Adrenal gland (tissue), 12 donors: ENCODE results near the gene KIF26B. TPM values are rescaled to one million over a fixed set of nuclear protein-coding genes. Genes with fewer than 3 reads are reported as not detected.
A peak's percentile ranks its signal among the peaks of the same experiment; 100 is the strongest.

Experiments used
- DNase-seq, 7 donors: peaks; one replicate each; pipeline ENCODE4 v3.0.0-alpha.2; 2019 to 2020
- H3K27ac ChIP-seq, 5 donors: fragments of 200-600 bp; sonication (generic) in 4 of 5; 1 replicate in 3 of 5; 2 replicates in 2 of 5; pipeline versions ENCODE4 v1.5.1 to v1.8.0; 2016 to 2020; ENCODE audit warnings: mild to moderate bottlenecking in 1 of 5
- H3K27me3 ChIP-seq: fragments of 200-600 bp; 2 replicates; pipeline ENCODE4 v1.8.0; 2021
- H3K36me3 ChIP-seq, 2 donors: fragments of 200-600 bp; replicated peaks in 1 of 2; 1 replicate in 1 of 2; 2 replicates in 1 of 2; pipeline versions ENCODE4 v1.5.1 to v1.8.0; 2018 to 2022
- H3K4me1 ChIP-seq, 2 donors: fragments of 200-600 bp; replicated peaks in 1 of 2; 1 replicate in 1 of 2; 2 replicates in 1 of 2; pipeline versions ENCODE4 v1.5.1 to v1.8.0; 2018 to 2021
- H3K4me3 ChIP-seq, 4 donors: fragments of 200-600 bp; sonication (generic) in 3 of 4; one replicate each; pipeline ENCODE4 v1.5.1; 2016 to 2018
- H3K9me3 ChIP-seq, 3 donors: fragments of 200-600 bp; sonication (generic) in 1 of 3; replicated peaks in 1 of 3; 1 replicate in 2 of 3; 2 replicates in 1 of 3; pipeline versions ENCODE4 v1.5.1 to v1.8.0; 2016 to 2021
- POLR2A ChIP-seq, 2 donors: fragments of 450-650 bp; IDR thresholded peaks; one replicate each; pipeline ENCODE4 v1.6.1; 2017; ENCODE audit warnings: antibody characterized with exemption in 2 of 2, mild to moderate bottlenecking in 2 of 2, moderate library complexity in 1 of 2
- WGBS, 4 donors: extraction: QIAGEN DNeasy Blood & Tissue Kit in 2 of 4; methylation state at CpG; one replicate each; pipeline versions ENCODE4 v1.1.5 to v1.1.7; 2013 to 2017; 5-methylcytosine and 5-hydroxymethylcytosine counted together
- intact Hi-C, 2 donors: fragments of 100-400 bp; cut with DNase I; formaldehyde crosslinking; loops; one replicate each; pipeline versions ENCODE4 v1.14.1 to v1.15.0; 2022 to 2023
- polyA plus RNA-seq, 3 donors: library from polyadenylated mRNA; stranded (reverse); fragments of 200-250 nt in 2 of 3; fragments of 350-450 nt in 1 of 3; fragmentation: Illumina TruSeq in 1 of 3; extraction: RNeasy Lipid Tissue Mini Kit (QIAGEN cat#74804) in 1 of 3; gene quantifications; one replicate each; pipeline ENCODE4 v1.2.3, GENCODE V29; 2013 to 2014
- total RNA-seq, 9 donors: library from RNA; depleted of rRNA in 4 of 9; stranded (reverse); fragments of >200 nt in 4 of 9; fragments of 120-200 nt in 1 of 9; fragmentation: NEBNext Ultra II Directional in 1 of 9; extraction: Animal tissue kit (Norgen Biotek cat#: 25700) in 1 of 9; gene quantifications; one replicate each; pipeline versions ENCODE4 v1.1.0 to v1.2.4, GENCODE V29; 2013 to 2023
- TF ChIP-seq, protein P1 (sequence below), 6 experiments: fragments of 450-650 bp in 4 of 6; fragments of 200-600 bp in 2 of 6; sonication (generic) in 1 of 6; IDR thresholded peaks; 1 replicate in 5 of 6; 2 replicates in 1 of 6; pipeline versions ENCODE4 v1.5.1 to v1.8.0; 2016 to 2021; ENCODE audit warnings: antibody characterized with exemption in 6 of 6, mild to moderate bottlenecking in 2 of 6, moderate library complexity in 1 of 6
- donor health status: healthy with polysubstance abuse.
- donor health status: Bipolar disorder and iron deficiency.
- donor health status: DM: yes; HTN: yes; CAD: no.
- donor health status: DM: no; HTN: no; CAD: no.
- donor health status: DM: no; HTN: no; CAD: no.
- donor health status: DM: yes; HTN: yes; CAD: no.

Gene KIF26B
- total and polyA plus RNA-seq, 12 donors: 0.20 to 4.6 (median 2.6) TPM

DNA sequence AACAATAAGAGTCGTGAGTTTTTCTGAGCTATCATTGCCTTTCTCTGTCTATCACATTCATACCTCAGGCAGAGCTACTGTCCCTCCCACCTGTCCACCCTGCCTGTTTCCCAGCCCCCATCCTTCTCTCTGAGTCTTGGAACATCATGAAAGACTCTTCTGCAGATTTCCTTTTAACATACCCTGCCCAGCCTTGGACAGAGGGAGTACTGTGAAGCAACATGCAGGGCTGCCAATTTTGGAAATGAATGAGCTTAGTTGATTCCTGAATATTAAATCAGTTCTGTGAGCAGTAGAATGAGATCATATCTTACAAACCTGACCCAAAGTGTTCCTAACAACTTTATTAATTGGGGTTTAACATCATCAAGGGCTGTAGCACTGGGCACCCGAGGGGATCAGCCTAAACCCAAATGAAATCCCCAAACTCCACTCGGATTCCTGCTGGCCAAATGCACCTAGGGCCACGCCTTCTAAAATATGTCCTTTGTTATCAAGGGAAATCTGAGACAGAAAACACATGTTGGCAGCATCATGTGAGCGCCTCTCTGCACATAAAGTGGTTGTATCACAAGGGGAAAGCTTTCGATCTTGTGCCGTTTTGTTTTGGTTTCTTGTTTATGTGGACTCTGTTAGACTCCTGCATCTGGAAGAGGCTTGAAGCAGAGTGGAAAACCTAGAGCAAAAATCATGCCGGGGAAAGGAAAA is 357.6 kb downstream of the KIF26B start:
- WGBS, 4 donors: 56 to 68% (median 63%) methylated on average over 8 of the region's 8 CpGs
- TF ChIP-seq POLR2A (IDR thresholded peaks at IDR 0.05): no peak
- TF ChIP-seq, protein P1, sequence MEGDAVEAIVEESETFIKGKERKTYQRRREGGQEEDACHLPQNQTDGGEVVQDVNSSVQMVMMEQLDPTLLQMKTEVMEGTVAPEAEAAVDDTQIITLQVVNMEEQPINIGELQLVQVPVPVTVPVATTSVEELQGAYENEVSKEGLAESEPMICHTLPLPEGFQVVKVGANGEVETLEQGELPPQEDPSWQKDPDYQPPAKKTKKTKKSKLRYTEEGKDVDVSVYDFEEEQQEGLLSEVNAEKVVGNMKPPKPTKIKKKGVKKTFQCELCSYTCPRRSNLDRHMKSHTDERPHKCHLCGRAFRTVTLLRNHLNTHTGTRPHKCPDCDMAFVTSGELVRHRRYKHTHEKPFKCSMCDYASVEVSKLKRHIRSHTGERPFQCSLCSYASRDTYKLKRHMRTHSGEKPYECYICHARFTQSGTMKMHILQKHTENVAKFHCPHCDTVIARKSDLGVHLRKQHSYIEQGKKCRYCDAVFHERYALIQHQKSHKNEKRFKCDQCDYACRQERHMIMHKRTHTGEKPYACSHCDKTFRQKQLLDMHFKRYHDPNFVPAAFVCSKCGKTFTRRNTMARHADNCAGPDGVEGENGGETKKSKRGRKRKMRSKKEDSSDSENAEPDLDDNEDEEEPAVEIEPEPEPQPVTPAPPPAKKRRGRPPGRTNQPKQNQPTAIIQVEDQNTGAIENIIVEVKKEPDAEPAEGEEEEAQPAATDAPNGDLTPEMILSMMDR (IDR thresholded peaks at IDR 0.05): no peak
- intact Hi-C loops: no loop called here

GRCh38 chr1:245512980-245513578 is 358.3 kb downstream of the KIF26B start:
- intact Hi-C loops: no loop called here
- TF ChIP-seq POLR2A (IDR thresholded peaks at IDR 0.05): no peak
- TF ChIP-seq, protein P1 (IDR thresholded peaks at IDR 0.05): no peak
- H3K9me3 ChIP-seq: no peaks in the 10 kb centered on the region

More for the DNA sequence above, 357.6 kb downstream of the KIF26B start:
- no peaks in the 10 kb centered on the region for H3K9me3 ChIP-seq
- H3K27ac ChIP-seq: no peak overlapping the region
- H3K4me3 ChIP-seq: no peak overlapping the region
- no peaks in the 10 kb centered on the region for H3K4me1 ChIP-seq
- H3K27me3 ChIP-seq: no peaks in the 10 kb centered on the region
- no peak for DNase-seq
- no peaks in the 10 kb centered on the region for H3K36me3 ChIP-seq

DNA sequence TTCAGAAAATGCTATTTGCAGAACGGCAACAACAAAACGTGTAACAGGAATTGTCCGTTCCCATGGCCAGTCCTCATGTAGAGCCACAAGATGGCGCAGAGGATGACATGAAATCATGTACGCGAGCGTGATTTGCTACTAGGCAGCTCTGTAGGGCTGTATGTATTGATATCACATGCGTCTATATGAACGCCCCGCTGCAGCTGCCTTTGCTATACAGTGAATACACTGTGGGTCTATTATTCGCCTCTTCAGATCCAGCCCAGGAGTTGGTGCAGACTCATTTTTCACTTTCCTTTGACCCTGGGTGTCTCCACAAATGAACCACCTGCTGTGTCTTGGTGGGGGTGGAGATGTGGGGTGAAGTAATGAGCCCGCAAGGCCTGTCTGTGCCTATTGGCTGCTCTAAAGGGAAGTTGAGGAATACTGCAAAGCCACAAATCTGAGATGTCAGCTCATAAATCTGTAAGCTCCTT is 361.5 kb downstream of the KIF26B start:
- intact Hi-C loops: no loop called here
- no peaks in the 10 kb centered on the region for H3K9me3 ChIP-seq
- no peak overlapping the region for H3K4me3 ChIP-seq
- no peaks in the 10 kb centered on the region for H3K4me1 ChIP-seq
- no peaks in the 10 kb centered on the region for H3K36me3 ChIP-seq
- H3K27me3 ChIP-seq: no peaks in the 10 kb centered on the region
- no peak for DNase-seq
- no peak for TF ChIP-seq POLR2A (IDR thresholded peaks at IDR 0.05)
- WGBS, 4 donors: 81 to 91% (median 83%) methylated on average over 12 of the region's 12 CpGs
- H3K27ac ChIP-seq: no peak overlapping the region

More at GRCh38 chr1:245512980-245513578, 358.3 kb downstream of the KIF26B start:
- Histone ChIP-seq H3K4me1 (no peaks in the 10 kb centered on the region), H3K36me3 (no peaks in the 10 kb centered on the region), H3K27ac (no peak overlapping the region), H3K4me3 (no peak overlapping the region), H3K27me3 (no peaks in the 10 kb centered on the region)
- WGBS, 4 donors: 57 to 71% (median 68%) methylated on average over 11 of the region's 11 CpGs
- DNase-seq: peak in 2 of 7 donors; percentile 16 to 59

GRCh38 chr1:245520611-245521010 is 365.8 kb downstream of the KIF26B start:
- WGBS, 4 donors: 73 to 92% (median 90%) methylated on average over 1 of the region's 1 CpG
- TF ChIP-seq, protein P1 (IDR thresholded peaks at IDR 0.05): no peak
- TF ChIP-seq POLR2A (IDR thresholded peaks at IDR 0.05): no peak
- no peaks in the 10 kb centered on the region for H3K36me3 ChIP-seq

More at GRCh38 chr1:245520611-245521010, 365.8 kb downstream of the KIF26B start:
- DNase-seq: no peak
- no peaks in the 10 kb centered on the region for H3K9me3 ChIP-seq
- H3K27me3 ChIP-seq: no peaks in the 10 kb centered on the region
- intact Hi-C loops: no loop called here
- no peaks in the 10 kb centered on the region for H3K4me1 ChIP-seq
- H3K27ac ChIP-seq: no peak overlapping the region
- H3K4me3 ChIP-seq: no peak overlapping the region
